Measurements from ENCODE around the gene MTHFD1L.

The MTHFD1L gene

GRCh38 chr6:151054306-151054705 lies 188.8 kb downstream of the MTHFD1L start:
- H3K27ac ChIP-seq, result no peak overlapping the region
- H3K4me3 ChIP-seq, result no peak overlapping the region

- no peak overlapping the region for H3K27ac ChIP-seq
- no peak overlapping the region for H3K4me3 ChIP-seq
Observed at GRCh38 chr6:151056230-151056907, 190.9 kb downstream of the MTHFD1L start.

GRCh38 chr6:151057061-151057460 lies 191.6 kb downstream of the MTHFD1L start:
- H3K4me3 ChIP-seq, result no peak overlapping the region
- H3K27ac ChIP-seq, result no peak overlapping the region

- Histone ChIP-seq H3K27ac (no peak overlapping the region), H3K4me3 (no peak overlapping the region)
Observed at GRCh38 chr6:151058021-151058733, 192.7 kb downstream of the MTHFD1L start.

GRCh38 chr6:151059612-151060095 lies 194.2 kb downstream of the MTHFD1L start:
- no peak overlapping the region for H3K27ac ChIP-seq
- H3K4me3 ChIP-seq, result no peak overlapping the region

GRCh38 chr6:151060096-151060765 lies 194.7 kb downstream of the MTHFD1L start:
- peak overlapping the region in 2 of 21 experiments; percentile 11 to 24 for H3K27ac ChIP-seq
- H3K4me3 ChIP-seq, result no peak overlapping the region

GRCh38 chr6:151060766-151061531 lies 195.4 kb downstream of the MTHFD1L start:
- H3K27ac ChIP-seq, result peak overlapping the region in 2 of 21 experiments; percentile 11 to 24
- H3K4me3 ChIP-seq, result no peak overlapping the region

- H3K27ac ChIP-seq, result peak overlapping the region in 1 of 21 experiments; percentile 8
- no peak overlapping the region for H3K4me3 ChIP-seq
Observed at GRCh38 chr6:151063352-151063751, 197.8 kb downstream of the MTHFD1L start.

- no peak overlapping the region for H3K4me3 ChIP-seq
- no peak overlapping the region for H3K27ac ChIP-seq
Observed at GRCh38 chr6:151063842-151064647, 198.5 kb downstream of the MTHFD1L start.

- peak overlapping the region in 2 of 21 experiments; percentile 12 to 22 for H3K27ac ChIP-seq
- H3K4me3 ChIP-seq, result no peak overlapping the region
Observed at GRCh38 chr6:151065027-151065815, 199.7 kb downstream of the MTHFD1L start.

GRCh38 chr6:151067684-151068596 lies 202.4 kb downstream of the MTHFD1L start:
- Histone ChIP-seq H3K27ac (peak overlapping the region in 16 of 21 experiments; percentile 4 to 81 (median 52)), H3K4me3 (no peak overlapping the region)

GRCh38 chr6:151068761-151069312 lies 203.3 kb downstream of the MTHFD1L start:
- Histone ChIP-seq H3K4me3 (no peak overlapping the region), H3K27ac (peak overlapping the region in 9 of 21 experiments; percentile 4 to 81 (median 45))

- H3K27ac ChIP-seq, result peak overlapping the region in 3 of 21 experiments; percentile 73 to 81 (median 76)
- H3K4me3 ChIP-seq, result no peak overlapping the region
Observed at GRCh38 chr6:151069641-151070040, 204.1 kb downstream of the MTHFD1L start.

GRCh38 chr6:151070631-151071051 lies 205.1 kb downstream of the MTHFD1L start:
- Histone ChIP-seq H3K4me3 (no peak overlapping the region), H3K27ac (peak overlapping the region in 4 of 21 experiments; percentile 0 to 38 (median 6))

- peak overlapping the region in 3 of 21 experiments; percentile 0 to 38 (median 12) for H3K27ac ChIP-seq
Observed at GRCh38 chr6:151071295-151071694, 205.8 kb downstream of the MTHFD1L start.

GRCh38 chr6:151073146-151073545 lies 207.6 kb downstream of the MTHFD1L start:
- Histone ChIP-seq H3K27ac (no peak overlapping the region), H3K4me3 (no peak overlapping the region)

More at GRCh38 chr6:151071295-151071694, 205.8 kb downstream of the MTHFD1L start:
- peak overlapping the region in 1 of 7 experiments; percentile 11 for H3K4me3 ChIP-seq

GRCh38 chr6:151073701-151074100 lies 208.2 kb downstream of the MTHFD1L start:
- Histone ChIP-seq H3K27ac (no peak overlapping the region), H3K4me3 (no peak overlapping the region)

All from skin epidermis (tissue), 12 donors.